A172 (cell line): ENCODE results near the gene TOP1. TPM values are rescaled to one million over a fixed set of nuclear protein-coding genes. Genes with fewer than 3 reads are reported as not detected.

Experiments used
- DNase-seq: peaks from one replicate; pipeline ENCODE4 v3.0.0-alpha.2; 2015; ENCODE audit warnings: low spot score
- total RNA-seq: library from RNA; depleted of rRNA; stranded (reverse); fragments of >200 nt; shearing (Covaris generic); gene quantifications from 2 replicates; pipeline ENCODE4 v1.2.3, GENCODE V29; 2014; rRNA removed

TOP1 gene
- 16.7 and 17.9 TPM in 2 replicates for total RNA-seq

DNA sequence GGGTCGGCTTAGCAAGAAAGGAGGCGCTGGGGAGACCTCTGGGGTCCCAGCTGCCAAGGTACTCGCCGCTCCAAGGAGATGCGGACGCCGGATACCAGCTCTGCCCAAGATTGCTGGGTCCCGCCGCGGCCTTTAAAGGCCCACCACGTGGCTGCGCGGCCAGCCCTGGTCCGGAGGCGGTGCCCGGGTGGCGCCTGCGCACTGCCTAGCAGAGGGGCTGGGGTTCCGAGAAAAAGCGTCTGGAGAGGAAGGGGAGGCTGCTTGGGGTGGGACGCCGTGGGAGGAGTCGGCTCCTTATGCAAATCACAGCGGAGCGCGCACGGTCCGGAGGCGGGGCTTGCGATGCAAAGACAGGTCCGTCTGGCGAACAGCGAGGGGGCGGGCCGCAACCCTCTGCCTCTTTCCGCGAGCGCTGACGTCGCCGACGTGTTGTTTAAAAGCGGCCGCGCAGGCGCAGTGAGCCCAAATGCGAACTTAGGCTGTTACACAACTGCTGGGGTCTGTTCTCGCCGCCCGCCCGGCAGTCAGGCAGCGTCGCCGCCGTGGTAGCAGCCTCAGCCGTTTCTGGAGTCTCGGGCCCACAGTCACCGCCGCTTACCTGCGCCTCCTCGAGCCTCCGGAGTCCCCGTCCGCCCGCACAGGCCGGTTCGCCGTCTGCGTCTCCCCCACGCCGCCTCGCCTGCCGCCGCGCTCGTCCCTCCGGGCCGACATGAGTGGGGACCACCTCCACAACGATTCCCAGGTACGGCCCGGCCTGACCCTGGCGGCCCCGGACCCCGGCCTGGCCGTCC lies at the start of gene TOP1:
Gene TOP1, plus strand, starts transcription at position 464 of the 791 bp plus-strand sequence. Its CDS starts 246 bp downstream, at position 710.
- DNase-seq: peak; percentile 99

DNA sequence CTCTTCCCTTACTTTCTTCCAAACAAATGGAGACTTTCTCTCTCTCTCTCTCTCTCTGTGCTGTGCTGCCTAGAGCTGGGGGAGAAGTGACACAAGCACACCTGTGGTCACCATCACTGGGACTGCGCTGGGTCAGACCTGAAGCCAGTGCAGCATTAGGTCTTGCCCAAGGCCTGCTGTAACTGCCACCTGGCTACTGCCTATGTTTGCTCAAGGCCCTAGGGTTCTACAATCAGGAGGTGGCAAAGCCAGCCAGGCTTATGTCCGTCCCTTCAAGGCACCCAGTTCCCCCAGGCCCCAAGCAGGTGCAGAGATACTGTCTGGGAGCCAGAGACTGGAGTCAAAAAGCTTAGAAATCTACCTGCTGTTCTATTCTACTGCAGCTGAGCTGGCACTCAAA lies 49.4 kb upstream of the TOP1 start:
- no peak for DNase-seq

DNA sequence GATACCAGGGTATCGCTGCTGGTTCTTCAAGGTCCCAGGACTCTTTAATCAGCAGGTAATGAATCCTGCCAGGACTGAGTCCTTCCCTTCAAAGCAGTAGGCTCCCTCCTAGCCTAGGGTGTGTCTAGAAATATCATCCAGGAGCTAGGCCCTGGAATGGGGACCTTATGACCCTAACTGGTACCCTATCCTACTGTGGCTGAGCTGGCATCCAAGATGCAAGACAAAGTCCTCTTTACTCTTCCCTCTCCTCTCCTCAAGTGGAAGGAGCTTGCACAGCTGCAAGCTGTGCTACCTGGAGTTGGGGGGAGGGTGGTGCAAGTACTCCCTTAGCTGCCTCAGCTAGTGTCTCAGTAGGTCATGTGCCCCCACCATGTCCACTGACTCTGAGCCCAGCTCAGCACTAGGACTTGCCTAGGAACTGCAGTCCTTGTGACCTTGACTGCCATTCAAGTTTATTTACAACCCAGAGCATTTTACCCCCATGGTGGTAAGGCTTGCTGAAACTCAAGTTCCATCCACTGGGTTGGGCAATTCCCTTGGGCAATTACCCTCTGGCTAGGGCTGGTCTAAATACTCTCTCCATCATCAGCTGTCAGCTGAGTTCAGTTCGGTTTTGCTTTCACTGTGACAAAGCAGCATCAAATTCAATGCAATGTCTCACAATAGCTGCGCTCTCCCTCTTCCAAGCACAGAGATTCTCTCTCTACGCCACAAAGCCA lies 48.4 kb upstream of the TOP1 start:
- no peak for DNase-seq

DNA sequence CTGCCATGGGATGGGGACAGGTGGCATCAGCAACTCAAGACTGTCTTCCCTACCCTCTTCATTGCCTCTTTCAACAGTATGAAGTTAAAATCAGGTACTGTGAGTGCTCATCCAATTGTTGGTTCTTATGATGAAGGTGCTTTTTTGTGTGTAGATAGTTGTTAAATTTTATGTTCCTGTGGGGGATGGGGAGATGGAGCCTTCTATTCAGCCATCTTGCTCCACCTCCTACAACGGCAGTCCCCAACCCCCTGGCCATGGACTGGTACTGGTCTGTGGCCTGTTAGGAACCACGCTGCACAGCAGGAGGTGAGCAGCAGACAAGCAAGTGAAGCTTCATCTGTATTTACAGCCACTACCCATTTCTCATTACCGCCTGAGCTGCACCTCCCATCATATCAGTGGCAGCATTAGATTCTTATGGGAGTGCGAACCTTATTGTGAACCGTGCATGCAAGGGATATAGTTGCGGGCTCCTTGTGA lies 47.8 kb upstream of the TOP1 start:
- DNase-seq: no peak

DNA sequence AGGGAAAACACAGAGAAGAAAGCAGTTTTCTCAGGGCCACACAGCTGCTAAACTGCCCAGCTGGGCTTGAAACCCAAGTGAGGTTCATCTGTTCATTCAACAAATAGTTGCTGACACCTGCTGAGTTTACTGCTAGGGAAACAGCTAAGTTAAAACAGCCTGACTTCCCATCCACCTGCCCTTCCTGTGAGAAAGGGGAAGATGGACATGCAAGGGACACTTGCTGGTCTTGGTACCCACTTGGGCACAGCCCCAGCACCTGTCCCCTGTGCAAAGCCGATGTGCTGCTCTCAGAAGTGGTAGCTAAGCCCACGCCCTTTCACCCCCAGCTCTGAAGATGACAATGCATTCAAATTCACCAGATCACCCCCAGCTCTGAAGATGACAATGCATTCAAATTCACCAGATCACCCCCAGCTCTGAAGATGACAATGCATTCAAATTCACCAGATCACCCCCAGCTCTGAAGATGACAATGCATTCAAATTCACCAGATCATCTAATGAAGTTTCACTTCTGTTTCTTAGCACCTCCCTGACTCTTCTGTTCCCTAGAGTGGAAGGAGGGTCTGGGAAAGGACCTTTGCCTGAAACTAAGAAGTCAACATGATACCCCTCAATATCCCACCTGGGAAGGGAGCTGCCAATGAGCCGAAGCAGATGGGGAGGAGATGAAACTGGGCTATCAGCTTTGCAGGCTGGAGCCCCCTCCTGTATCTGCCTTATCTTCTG lies 46.0 kb upstream of the TOP1 start:
- DNase-seq: no peak

DNA sequence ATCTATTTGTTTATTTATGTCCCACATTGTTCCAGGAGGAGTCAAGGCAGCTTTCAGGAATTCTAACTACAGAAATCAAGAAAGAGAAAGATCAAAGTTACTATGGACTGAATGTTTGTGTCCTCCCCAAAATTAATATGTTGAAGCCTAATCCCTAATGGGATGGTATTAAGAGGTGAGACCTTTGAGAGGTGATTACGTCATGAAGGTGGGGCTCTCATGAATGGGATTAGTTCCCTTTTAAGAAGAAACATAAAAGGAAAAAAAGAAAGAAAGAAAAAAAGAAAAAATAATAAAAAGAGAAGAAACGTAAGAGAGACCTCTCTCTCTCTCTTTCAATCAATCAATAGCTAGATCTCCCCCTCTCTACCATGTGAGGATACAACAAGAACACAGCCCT lies 44.7 kb upstream of the TOP1 start:
- DNase-seq: no peak

DNA sequence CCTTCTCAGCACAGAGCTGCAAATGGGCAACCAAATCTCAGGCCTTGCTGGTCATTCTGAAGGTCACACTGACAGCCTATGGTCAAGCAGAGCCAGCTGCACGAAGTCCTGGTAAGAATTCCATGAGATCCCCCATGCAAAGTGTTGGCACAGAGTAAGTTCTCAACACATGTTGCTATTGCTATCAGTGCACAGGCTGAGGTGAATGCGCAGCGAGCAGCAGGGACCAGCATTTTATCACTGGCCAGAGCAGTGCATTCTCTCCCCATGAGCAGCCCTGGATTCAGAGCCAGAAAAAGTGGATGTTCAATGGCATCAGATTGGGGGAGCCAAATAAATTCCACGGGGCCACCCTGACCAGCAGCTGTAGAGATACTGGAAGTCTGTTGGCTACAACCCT lies 44.1 kb upstream of the TOP1 start:
- no peak for DNase-seq

DNA sequence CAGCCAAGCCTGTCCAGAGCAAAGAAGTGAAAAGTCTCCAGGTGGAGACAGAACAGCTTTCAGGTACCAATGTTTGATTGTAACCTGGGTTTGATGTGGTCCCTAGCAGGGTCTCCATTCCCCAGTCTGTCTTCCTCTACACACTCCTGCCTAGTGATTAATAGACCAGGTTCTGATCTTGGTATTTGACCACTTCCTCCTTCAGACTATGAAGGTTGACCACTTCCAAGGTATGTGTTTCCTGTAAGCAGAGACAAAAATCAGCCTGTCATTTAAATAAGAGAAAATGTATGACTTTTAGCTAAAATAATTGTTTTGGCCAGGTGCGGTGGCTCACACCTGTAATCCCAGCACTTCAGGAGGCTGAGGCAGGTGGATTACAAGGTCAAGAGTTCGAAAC lies 41.8 kb upstream of the TOP1 start:
- DNase-seq: no peak

DNA sequence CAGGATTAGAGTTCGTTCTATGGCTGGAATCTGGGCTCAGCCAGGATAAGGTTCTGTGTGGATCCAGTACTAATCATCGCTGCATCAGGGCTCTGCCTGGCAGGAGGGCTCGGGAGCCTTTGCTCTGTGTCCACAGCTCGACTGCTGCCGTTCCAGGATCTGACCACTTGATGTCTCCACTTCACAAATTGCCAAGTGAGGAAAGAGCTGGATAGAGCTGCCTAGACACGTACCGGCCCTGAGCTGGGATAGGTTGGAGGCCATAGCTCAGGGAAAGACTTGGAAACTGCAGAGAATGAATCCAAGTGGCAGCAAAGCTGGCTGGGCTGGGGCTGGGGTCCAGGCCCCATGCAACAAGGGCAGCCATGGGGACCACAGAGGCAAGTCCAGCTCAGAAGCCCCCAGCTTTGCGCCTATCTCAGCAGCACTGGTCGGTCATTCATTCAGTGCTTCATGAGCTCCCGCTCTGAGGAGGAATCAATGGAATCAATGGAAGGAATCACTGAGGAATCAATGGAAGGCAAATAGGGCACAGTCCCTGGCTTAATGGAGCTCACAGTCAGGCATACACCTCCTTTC lies 38.0 kb upstream of the TOP1 start:
- peak; percentile 87 for DNase-seq

DNA sequence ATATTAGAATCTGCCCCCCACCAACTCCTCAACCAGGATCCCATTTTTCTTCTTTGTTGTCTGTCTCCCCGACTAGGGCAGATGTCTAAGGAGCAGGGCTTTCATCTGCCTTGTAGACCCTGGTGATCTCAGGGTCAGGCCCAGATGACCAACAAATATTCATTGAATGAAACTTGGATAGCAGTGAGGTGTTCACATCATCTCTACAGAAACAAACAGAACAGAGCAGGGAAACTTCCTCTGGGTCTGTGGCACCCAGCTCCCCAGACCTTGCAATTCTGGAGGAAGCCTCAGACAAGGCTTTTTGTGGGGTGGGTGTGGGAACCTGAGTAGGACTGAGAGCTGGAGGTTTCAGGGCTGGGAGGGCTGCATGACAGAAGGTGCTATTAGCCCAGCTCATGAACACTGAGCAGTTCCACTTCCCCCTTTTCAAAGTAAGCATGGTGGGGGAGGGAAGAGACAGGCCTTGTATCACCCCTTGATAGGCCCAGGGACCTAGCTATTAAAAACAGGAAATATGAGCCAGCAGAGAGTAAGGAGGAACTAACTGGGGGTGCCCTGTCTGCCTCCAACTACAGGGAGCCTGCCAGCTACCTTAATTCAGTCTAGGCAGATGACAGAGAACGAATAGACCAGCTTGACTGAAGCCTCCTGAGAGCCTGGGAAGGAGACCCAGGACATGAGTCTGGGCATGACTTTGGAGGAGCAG lies 37.3 kb upstream of the TOP1 start:
- DNase-seq: no peak

DNA sequence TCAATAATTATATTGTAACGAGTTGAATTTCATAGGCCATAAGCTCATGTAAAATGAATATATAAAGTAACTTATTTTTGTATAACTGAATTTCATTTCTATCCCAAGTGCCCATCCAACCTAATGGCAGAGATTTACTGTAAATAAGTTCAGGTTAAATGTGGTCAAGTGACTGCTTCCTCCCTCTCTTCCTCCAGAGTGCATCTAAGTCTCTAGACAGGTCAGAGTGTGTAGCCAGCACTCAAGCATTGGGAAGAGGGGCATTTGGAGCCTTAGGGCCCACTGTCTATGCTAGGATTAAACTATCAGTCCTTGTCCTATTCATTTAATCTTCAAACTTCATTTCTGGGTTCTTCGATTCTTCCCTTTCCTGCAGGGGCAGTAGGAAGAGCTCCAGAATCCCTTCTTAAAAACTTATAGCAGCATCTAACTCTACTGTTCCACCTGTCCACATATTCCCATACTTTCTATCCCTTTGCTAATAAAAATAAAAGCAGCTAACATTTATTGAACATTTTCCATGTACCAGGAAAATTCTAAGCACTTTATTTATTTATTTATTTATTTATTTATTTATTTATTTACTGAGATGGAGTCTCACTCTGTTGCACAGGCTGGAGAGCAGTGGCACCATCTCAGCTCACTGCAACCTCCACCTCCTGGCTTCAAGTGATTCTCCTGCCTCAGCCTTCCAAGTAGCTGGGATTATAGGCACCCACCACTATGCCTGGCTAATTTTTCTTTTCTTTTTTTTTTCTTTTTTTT lies 36.1 kb upstream of the TOP1 start:
- no peak for DNase-seq

DNA sequence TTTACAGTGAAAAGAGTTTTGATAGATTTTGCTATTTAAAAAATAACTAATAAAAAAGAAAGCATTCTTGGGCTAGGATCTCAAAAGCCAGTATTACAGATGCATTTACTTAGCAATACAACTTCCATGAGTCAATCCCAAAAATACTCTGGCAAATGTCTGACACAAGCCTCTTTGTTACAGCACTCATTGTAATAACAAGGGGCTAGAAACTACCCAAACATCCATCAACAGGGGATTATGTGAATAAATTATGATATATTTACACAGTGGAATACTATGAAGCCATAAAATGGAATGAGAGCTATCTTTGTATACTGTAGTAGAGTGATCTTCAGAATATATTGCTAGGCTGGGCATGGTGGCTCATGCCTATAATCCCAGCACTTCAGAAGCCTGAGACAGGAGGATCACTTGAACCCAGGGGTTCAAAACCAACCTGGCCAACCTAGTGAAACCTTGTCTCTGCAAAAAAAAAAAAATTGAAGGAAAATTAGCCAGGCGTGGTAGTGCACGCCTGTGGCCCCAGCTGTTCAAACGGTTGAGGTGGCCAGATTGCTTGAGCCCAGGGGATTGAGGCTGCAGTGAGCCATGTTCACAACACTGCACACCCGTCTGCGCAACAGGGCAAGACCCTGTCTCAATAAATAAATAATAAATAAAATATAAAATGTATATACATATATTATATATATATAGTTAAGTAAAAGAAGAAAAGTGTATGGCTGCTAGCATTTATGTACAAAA lies 34.7 kb upstream of the TOP1 start:
- DNase-seq: no peak

DNA sequence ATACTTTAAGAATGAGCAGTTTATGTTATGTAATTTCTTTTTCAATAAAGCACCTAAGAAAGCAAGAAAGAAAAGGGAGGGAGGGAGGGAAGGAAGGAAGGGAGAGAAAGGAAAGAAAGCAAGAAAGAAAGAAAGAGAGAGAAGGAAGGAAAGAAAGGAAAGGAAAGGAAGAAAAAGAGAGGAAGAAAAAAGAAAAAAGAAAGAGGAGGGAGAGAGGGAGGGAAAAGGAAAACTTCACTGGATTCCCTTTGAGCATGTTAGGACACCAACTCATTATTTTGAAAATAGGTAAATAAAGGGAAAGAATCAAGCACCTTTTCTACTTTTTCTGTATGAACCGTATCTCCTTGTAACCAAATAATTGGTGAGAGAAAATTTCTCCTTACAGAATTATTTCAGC lies 32.3 kb upstream of the TOP1 start:
- no peak for DNase-seq

DNA sequence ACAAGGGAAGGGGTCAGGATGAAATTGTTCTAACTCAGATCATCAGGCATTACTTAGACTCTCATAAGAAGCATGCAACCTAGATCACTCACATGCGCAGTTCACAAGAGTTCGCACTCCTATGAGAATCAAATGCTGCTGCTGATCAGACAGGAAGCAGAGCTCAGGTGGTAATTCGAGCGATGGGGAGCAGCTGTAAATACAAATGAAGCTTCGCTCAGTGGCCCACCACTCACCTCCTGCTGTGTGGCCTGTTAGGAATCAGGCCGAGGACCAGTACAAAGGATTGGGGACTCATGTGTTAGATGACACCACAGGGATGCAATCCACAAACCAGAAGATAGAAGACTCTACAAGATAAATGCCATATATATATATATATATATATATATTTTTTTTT lies 31.5 kb upstream of the TOP1 start:
- no peak for DNase-seq

DNA sequence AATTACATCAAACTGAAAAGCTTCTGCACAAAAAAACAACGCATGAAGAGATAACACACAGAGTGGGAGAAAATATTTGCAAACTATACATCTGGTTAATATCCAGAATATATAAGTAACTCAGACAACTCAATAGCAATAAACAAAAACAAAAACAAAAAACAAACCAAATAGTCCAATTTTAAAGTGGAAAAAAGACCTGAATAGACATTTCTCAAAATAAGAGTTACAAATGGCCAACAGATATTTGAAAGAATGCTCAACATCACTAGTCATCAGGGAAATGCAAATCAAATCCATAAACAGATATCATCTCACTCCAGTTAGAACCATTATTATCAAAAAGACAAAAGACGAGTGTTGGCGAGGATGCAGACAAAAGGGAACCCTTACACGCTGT lies 28.8 kb upstream of the TOP1 start:
- DNase-seq: no peak

DNA sequence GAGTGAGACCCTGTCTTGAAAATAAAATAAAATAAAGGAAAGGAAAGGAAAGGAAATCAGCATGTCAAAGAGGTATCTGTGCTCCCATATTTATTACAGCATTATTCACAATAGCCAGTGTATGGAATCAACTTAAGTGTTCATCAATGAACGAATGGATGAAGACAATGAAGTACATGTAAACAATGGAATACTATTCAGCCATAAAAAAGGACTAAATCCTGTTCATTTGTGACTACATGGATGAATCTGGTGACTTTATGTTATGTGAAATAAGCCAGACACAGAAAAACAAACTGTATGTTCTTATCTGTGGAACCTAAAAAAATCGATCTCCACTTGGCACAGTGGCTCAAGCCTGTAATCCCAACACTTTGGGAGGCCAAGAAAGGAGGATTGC lies 28.0 kb upstream of the TOP1 start:
- no peak for DNase-seq

DNA sequence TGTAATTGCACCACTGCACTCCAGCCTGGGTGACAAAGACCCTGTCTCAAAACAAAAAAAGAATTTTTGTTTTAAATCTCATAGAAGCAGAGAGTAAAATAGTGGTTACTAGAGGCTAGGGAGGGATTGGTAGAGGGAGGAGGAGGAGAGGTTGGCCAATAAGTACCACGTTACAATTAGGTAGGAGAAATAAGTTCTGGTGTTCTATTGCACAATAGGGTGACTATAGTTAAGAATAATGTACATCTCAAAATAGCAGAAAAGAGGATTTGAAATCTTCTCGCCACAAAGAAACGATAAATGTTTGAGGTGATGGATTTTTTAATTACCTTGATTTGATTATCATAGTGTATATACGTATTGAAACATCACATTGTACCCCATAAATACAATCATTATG lies 27.1 kb upstream of the TOP1 start:
- no peak for DNase-seq

DNA sequence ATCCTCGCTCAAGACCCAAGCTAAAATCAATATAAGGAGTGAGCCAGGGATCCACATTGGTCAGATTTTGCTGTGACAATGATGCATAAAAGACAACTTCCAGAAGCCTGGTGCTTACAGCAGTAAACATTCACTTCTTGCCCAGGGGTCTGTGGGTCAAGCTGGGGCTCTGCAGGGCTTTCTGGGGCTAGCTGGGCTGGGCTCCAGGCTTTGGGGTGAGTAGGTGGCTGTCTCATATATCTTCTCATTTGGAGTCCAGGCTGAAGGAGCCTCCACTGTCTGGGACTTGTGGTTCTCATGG lies 25.8 kb upstream of the TOP1 start:
- no peak for DNase-seq

DNA sequence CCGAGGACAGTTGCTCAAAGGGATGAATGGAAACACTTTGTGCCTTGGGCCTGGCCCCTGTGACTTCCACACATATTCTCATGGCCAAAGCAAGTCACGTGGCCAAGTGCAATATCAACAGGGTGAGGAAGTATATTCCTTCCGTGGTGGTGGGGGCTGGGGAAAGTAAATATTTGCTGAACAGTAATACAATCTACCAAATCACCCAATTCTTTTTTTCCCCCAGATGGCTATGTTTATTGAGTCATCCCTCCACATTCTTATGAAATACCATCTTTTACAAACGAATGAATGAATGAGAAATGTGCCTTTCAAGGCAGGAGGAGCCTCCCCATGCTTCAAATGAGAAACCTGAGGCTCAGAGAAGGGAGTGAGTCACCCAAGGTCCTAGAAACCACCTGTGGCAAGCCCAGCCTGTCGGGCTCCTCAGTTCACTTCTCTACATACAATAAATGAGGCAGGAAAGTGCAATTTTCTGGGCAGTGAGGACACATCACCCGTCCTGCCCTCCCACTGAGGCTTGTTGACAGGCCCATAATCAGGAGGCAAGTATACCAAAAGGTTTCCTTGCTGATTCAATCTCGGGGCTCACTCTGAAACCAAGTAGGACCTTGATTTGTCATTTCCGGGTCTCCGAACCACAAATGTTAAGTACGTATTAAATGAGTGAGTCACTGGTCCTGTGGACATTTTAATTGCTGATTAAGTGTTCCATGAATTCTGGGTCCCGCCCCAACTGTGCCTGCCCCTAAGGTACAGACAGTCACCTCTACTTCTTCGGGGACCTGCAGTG lies 25.3 kb upstream of the TOP1 start:
- DNase-seq: peak; percentile 99
